Right ventricle myocardium inferior (tissue), 1 donor: Measurements from ENCODE around the gene FRAS1. TPM values are rescaled to one million over a fixed set of nuclear protein-coding genes. Genes with fewer than 3 reads are reported as not detected.

ENCODE experiments used
- ATAC-seq: fragments of 200-7000 bp; cut with Tn5 transposase; one replicate; pipeline ENCODE4 v1.9.1; 2020; ENCODE audit warnings: mild to moderate bottlenecking, moderate library complexity
- DNase-seq: peaks from one replicate; pipeline ENCODE4 v3.0.0; 2021; ENCODE audit errors: missing footprints
- intact Hi-C: fragments of 100-400 bp; cut with DNase I; formaldehyde crosslinking; loops from one replicate; pipeline ENCODE4 v1.11.0; 2022
- total RNA-seq: library from RNA; stranded (reverse); fragmentation: NEBNext Ultra II Directional; extraction: Animal tissue kit (Norgen Biotek cat#: 25700); gene quantifications from one replicate; pipeline ENCODE4 v1.2.1, GENCODE V29; 2021
- donor health status: DM: no; HTN: yes; CAD: no; lungs with severe emphysema.

FRAS1 gene
- total RNA-seq, 1 donor from 2014 or later = 2.2 TPM

- ATAC-seq (no peak), DNase-seq (no peak)
- intact Hi-C loops = loop anchor here (10.0 kb wide), 1 partner anchor 216 kb away; the partner anchor contains the start of gene BMP2K
Observed at GRCh38 chr4:78558410-78558809, 501.3 kb downstream of the FRAS1 start.

- ATAC-seq (peak; percentile 54), DNase-seq (no peak)
- intact Hi-C loops = no loop called here
Observed at GRCh38 chr4:78560296-78560963, 503.3 kb downstream of the FRAS1 start.

GRCh38 chr4:78561677-78562076, 504.6 kb downstream of the FRAS1 start:
- intact Hi-C loops = no loop called here
- DNase-seq = no peak
- no peak for ATAC-seq

- ATAC-seq (no peak), DNase-seq (no peak)
- intact Hi-C loops = no loop called here
Observed at GRCh38 chr4:78562687-78563086, 505.6 kb downstream of the FRAS1 start.

GRCh38 chr4:78565971-78566372, 508.8 kb downstream of the FRAS1 start:
- ATAC-seq (no peak), DNase-seq (no peak)
- intact Hi-C loops = no loop called here

GRCh38 chr4:78566834-78567499, 509.8 kb downstream of the FRAS1 start:
- ATAC-seq (no peak), DNase-seq (no peak)

GRCh38 chr4:78567500-78568060, 510.5 kb downstream of the FRAS1 start:
- no peak for DNase-seq
- intact Hi-C loops = no loop called here
- ATAC-seq = no peak

More at GRCh38 chr4:78566834-78567499, 509.8 kb downstream of the FRAS1 start:
- intact Hi-C loops = no loop called here

- no peak for ATAC-seq
Observed at GRCh38 chr4:78568640-78569305, 511.6 kb downstream of the FRAS1 start.

GRCh38 chr4:78569306-78569821, 512.2 kb downstream of the FRAS1 start:
- DNase-seq = no peak
- intact Hi-C loops = no loop called here
- peak; percentile 56 for ATAC-seq

More at GRCh38 chr4:78568640-78569305, 511.6 kb downstream of the FRAS1 start:
- intact Hi-C loops = no loop called here
- no peak for DNase-seq

GRCh38 chr4:78570117-78570516, 513.0 kb downstream of the FRAS1 start:
- no peak for ATAC-seq
- no peak for DNase-seq
- intact Hi-C loops = no loop called here

- DNase-seq (no peak), ATAC-seq (no peak)
- intact Hi-C loops = no loop called here
Observed at GRCh38 chr4:78571804-78572203, 514.7 kb downstream of the FRAS1 start.

GRCh38 chr4:78578674-78579425, 521.7 kb downstream of the FRAS1 start:
- intact Hi-C loops = no loop called here
- ATAC-seq = no peak

GRCh38 chr4:78581618-78582017, 524.5 kb downstream of the FRAS1 start:
- intact Hi-C loops = no loop called here
- ATAC-seq = peak; percentile 59

More at GRCh38 chr4:78578674-78579425, 521.7 kb downstream of the FRAS1 start:
- DNase-seq = no peak

GRCh38 chr4:78584863-78585547, 527.9 kb downstream of the FRAS1 start:
- intact Hi-C loops = no loop called here
- DNase-seq = no peak
- no peak for ATAC-seq

More at GRCh38 chr4:78581618-78582017, 524.5 kb downstream of the FRAS1 start:
- no peak for DNase-seq

- no peak for DNase-seq
- intact Hi-C loops = no loop called here
- ATAC-seq = no peak
Observed at GRCh38 chr4:78585633-78586032, 528.5 kb downstream of the FRAS1 start.

GRCh38 chr4:78588894-78589545, 531.9 kb downstream of the FRAS1 start:
- peak; percentile 57 for ATAC-seq
- intact Hi-C loops = no loop called here
- DNase-seq = no peak

- intact Hi-C loops = loop anchor here (5.0 kb wide), 1 partner anchor 39 kb away; the partner anchor contains the start of gene ANXA3
- ATAC-seq (peak; percentile 45), DNase-seq (no peak)
Observed at GRCh38 chr4:78591404-78591803, 534.3 kb downstream of the FRAS1 start.
